Right forelimb (tissue), 1 donor: ENCODE measurements around the gene URB1.
A peak's percentile ranks its signal among the peaks of the same experiment; 100 is the strongest.
"Not testable (repeated sequence)": the region's sequence is repeated elsewhere in the genome, so short reads cannot be mapped to it uniquely, and the experiment has no call there.

ENCODE experiments used
- DNase-seq: peaks from one replicate; pipeline ENCODE4 v3.0.0-alpha.2; 2018

URB1 gene

DNA sequence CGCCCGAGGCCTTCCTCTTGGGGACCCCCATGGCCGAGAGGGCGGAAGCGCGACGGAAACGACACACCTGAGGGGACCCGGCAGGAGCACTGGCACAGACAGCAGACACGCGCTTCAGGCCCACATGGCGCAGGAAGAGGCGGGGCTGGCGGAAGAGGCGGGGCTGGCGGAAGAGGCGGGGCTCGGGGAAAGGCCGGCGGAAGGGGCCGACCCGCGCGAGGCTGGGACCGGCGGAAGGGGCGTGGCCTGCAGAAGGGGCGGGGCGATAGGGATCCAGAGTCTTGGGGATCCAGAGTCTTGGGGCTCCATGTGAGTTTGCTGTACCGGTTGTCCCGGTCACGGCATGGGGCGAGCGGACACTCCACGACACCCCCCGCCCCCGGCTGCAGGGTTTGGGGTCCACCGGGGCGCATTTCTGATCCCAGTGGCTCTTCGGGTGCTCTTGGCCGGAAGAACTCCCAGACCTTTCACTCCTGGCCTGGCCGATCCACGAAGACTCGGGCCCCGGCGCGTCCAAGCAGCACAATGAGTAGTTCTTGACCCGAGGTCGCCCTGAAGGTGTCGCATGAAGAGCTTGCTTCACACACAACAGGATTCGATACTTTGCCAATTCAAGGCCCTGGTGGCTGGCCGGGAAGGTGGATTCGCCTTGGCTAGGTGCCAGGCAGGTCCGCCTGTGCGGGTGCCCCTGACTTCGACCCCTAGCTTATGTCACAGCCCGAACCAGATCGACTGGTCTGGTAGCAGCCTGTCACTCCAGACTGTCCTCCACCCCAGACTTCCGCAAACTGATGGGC lies at the start of gene URB1:
Gene URB1, minus strand, starts transcription at position 133 of the 797 bp plus-strand sequence. Its CDS starts 102 bp downstream, at position 31.
- peak; percentile 94 for DNase-seq

- no peak for DNase-seq
Observed at GRCh38 chr21:32437729-32438128, 44.9 kb upstream of the URB1 start.

GRCh38 chr21:32432982-32433660 lies 40.3 kb upstream of the URB1 start:
- not testable (repeated sequence) for DNase-seq

GRCh38 chr21:32427958-32428623 lies 35.3 kb upstream of the URB1 start:
- DNase-seq, result no peak

DNA sequence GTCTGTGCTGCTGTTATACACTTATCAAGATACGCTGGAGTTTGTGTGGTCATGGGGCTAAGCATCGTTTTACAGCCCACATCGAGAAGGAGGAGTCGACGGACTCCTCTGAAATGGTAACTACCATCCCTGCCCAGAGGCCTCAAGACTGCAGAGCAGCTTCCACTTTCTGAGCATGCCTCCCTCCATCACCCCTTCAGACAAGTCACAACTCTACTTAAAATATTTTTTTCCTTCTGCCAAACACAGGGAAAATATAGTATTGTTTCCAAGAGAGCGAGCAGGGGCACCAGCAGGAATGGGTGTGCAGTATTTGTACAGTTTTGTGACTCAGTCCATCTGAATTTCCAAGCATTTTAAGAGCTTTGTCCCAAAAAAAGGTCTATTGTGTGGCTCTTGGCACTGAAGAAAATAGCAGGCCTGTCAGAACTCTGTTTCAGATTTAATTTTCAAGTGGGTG lies 33.8 kb upstream of the URB1 start:
- DNase-seq, result no peak

- no peak for DNase-seq
Observed at GRCh38 chr21:32426066-32426465, 33.3 kb upstream of the URB1 start.

GRCh38 chr21:32425628-32426027 lies 32.8 kb upstream of the URB1 start:
- no peak for DNase-seq

- DNase-seq, result no peak
Observed at GRCh38 chr21:32424674-32425073, 31.9 kb upstream of the URB1 start.

DNA sequence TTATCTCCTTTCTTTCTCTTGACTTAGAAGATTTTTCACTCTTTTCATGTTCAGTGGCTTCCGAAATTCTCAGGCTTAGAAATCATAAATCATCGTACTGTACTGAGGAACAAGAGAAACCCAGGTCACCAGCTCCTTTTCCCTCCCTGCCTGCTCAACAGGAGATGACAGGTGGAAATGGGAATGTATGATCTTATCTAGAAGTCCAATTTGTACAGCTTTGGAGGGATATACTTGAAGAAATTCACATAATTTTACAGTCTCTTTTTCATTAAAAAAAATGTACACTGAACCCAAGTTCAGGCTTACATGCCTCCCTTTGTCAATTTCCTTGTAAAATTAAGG lies 31.4 kb upstream of the URB1 start:
- DNase-seq, result no peak

- no peak for DNase-seq
Observed at GRCh38 chr21:32423320-32424190, 30.7 kb upstream of the URB1 start.

DNA sequence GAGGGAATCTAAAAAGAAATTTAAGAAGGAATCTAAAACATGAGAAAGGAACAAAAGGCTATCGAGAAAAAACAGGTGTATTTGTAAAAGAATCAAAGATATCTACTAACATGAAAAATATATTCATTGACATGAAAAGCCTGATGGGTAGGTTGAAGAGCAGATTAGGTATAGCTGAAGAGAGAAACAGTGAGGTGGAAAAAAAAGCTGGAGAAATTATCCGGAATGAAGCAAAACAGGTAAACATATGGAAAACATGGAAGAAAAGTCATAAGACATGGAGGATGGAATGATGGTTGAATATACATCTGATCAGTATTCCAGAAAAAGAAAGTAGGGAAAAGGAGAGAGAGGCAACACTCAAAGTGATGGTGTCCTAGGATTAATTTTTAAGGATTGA lies 29.3 kb upstream of the URB1 start:
- no peak for DNase-seq

- DNase-seq, result no peak
Observed at GRCh38 chr21:32418146-32418545, 25.3 kb upstream of the URB1 start.

DNA sequence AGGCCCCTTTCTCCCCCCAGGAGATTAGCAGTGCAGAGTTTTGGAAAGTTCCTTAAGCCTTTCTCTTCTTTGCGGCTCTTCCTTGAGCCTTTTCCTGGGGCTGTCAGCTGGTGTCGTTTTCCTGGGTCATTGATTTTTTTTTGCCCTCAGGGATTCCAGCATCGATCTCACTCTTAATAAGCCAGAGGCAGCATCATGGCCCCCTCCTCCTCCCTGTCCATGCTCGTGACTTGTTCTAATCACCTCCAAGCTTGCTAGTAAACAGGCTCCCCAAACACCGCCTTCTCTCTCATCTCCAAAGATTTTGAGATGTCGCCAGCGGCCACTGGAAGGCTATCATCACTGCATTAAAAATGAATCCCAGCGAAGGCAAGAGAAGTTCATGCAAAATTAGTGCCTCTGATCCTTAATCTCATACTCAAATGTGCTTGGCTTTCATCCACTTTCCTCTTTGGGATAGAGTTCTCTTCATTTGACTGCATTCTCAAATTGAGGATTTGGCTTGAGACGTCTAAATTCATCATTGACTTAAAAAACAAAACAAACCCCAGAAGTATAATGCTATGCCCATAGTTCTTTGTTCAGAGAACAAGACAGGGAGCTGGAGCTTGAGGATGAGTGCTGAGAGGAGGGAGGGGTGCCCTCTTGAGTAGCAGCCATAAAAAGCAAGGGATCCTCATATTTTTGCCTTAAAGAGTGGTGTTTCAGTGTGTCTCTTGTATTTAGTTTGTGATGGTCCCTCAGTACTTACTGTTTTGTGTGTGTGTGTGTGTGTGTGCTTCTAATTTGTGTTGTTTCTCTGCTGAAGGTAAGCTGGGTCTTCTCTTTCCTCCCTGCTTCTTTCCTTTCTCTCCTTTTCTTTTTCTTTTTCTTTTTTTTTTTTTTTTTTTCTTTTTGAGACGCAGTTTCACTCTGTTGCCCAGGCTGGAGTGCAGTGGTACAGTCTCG lies 22.9 kb upstream of the URB1 start:
- no peak for DNase-seq

GRCh38 chr21:32414579-32415358 lies 22.0 kb upstream of the URB1 start:
- no peak for DNase-seq

- DNase-seq, result no peak
Observed at GRCh38 chr21:32413697-32414578, 21.1 kb upstream of the URB1 start.

- DNase-seq, result peak; percentile 58
Observed at GRCh38 chr21:32413015-32413504, 20.2 kb upstream of the URB1 start.

- DNase-seq, result peak; percentile 65
Observed at GRCh38 chr21:32412162-32413014, 19.6 kb upstream of the URB1 start, which contains the start of gene EVA1C. Gene EVA1C (plus strand): TSS chr21:32412706. CDS start chr21:32412854, 148 bp downstream.
